Lower leg skin (tissue), 3 donors: Measurements from ENCODE around the gene BABAM1.

ENCODE experiments used
- POLR2A ChIP-seq, 2 donors: fragments of 450-650 bp; IDR thresholded peaks; one replicate each; pipeline ENCODE4 v1.6.1; 2016 to 2017; ENCODE audit warnings: antibody characterized with exemption in 2 of 2, mild to moderate bottlenecking in 1 of 2, moderate library complexity in 1 of 2
- TF ChIP-seq, protein P1 (sequence below), 3 donors: fragments of 450-650 bp; IDR thresholded peaks; one replicate each; pipeline ENCODE4 v1.5.1; 2016; ENCODE audit warnings: antibody characterized with exemption in 3 of 3, mild to moderate bottlenecking in 3 of 3, moderate library complexity in 2 of 3

DNA sequence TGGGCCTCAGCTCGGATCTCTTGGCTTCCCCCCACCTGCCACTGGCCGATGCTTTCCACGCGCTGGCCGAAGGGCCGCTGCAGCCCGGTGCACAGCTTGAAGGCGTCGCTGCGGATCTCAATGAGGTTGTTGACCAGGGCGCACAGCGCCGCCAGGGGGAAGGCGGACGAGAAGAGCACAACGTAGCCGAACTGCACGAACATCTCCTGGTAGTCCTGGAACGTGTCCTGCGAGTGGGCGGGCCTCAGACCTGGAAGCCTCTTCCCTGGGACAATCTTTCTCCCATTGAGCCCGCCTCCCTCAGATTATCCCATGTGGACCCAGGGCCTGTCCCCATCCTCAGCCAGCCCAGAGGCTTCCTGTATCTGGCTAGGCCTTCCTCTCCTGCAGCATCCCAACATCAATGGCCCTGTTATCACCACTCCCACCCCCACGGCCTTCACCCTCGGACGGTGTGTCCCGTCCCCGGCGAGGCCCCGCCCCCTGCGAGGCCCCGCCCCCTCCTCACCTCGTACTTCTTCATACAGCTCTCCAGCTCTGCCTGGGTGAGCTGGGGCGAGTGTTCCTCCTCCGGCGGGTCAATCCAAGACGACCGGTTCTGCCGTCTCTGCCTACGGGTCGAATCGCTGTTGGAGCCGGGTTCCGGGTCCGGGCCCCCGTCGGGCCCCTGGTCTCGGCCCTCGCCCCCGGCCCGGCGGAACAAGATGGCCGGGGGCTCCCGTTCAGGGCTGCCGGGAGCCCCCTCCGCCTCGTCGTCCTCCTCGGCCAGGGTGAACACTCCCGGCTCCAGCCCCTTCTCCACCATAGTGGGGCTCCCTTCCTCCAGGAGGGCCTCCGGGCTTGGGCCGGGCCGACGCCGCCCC, 60.6 kb downstream of the BABAM1 start:
- TF ChIP-seq, protein P1, sequence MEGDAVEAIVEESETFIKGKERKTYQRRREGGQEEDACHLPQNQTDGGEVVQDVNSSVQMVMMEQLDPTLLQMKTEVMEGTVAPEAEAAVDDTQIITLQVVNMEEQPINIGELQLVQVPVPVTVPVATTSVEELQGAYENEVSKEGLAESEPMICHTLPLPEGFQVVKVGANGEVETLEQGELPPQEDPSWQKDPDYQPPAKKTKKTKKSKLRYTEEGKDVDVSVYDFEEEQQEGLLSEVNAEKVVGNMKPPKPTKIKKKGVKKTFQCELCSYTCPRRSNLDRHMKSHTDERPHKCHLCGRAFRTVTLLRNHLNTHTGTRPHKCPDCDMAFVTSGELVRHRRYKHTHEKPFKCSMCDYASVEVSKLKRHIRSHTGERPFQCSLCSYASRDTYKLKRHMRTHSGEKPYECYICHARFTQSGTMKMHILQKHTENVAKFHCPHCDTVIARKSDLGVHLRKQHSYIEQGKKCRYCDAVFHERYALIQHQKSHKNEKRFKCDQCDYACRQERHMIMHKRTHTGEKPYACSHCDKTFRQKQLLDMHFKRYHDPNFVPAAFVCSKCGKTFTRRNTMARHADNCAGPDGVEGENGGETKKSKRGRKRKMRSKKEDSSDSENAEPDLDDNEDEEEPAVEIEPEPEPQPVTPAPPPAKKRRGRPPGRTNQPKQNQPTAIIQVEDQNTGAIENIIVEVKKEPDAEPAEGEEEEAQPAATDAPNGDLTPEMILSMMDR (IDR thresholded peaks at IDR 0.05) = no peak
- TF ChIP-seq POLR2A (IDR thresholded peaks at IDR 0.05) = no peak
